ENCODE results near the gene EPGN.

EPGN gene

GRCh38 chr4:74311696-74312313 is 3.5 kb downstream of the EPGN start:
- DNase-seq (ENCODE audit: low spot score) = peak; percentile 24

GRCh38 chr4:74314329-74314728 is 6.1 kb downstream of the EPGN start:
- DNase-seq (ENCODE audit: low spot score) = no peak

- no peak for DNase-seq (ENCODE audit: low spot score)
Measured at GRCh38 chr4:74314944-74315343, 6.7 kb downstream of the EPGN start.

GRCh38 chr4:74315376-74315775 is 7.1 kb downstream of the EPGN start:
- DNase-seq (ENCODE audit: low spot score) = no peak

- no peak for DNase-seq (ENCODE audit: low spot score)
Measured at GRCh38 chr4:74316397-74316796, 8.1 kb downstream of the EPGN start.

- DNase-seq (ENCODE audit: low spot score) = no peak
Measured at GRCh38 chr4:74317616-74318246, 9.5 kb downstream of the EPGN start.

GRCh38 chr4:74318276-74318675 is 10.0 kb downstream of the EPGN start:
- DNase-seq (ENCODE audit: low spot score) = no peak

GRCh38 chr4:74319470-74319869 is 11.2 kb downstream of the EPGN start:
- DNase-seq (ENCODE audit: low spot score) = no peak

- peak; percentile 18 for DNase-seq (ENCODE audit: low spot score)
Measured at GRCh38 chr4:74320559-74321118, 12.4 kb downstream of the EPGN start.

GRCh38 chr4:74322301-74322700 is 14.0 kb downstream of the EPGN start:
- DNase-seq (ENCODE audit: low spot score) = no peak

GRCh38 chr4:74323663-74324062 is 15.4 kb downstream of the EPGN start:
- DNase-seq (ENCODE audit: low spot score) = no peak

GRCh38 chr4:74324262-74324661 is 16.0 kb downstream of the EPGN start:
- no peak for DNase-seq (ENCODE audit: low spot score)

- no peak for DNase-seq (ENCODE audit: low spot score)
Measured at GRCh38 chr4:74325886-74326285, 17.6 kb downstream of the EPGN start.

GRCh38 chr4:74327762-74328161 is 19.5 kb downstream of the EPGN start:
- no peak for DNase-seq (ENCODE audit: low spot score)

- DNase-seq (ENCODE audit: low spot score) = no peak
Measured at GRCh38 chr4:74328501-74328900, 20.2 kb downstream of the EPGN start.

GRCh38 chr4:74329307-74329706 is 21.0 kb downstream of the EPGN start:
- no peak for DNase-seq (ENCODE audit: low spot score)

GRCh38 chr4:74330295-74330750 is 22.1 kb downstream of the EPGN start:
- DNase-seq (ENCODE audit: low spot score) = no peak

- no peak for DNase-seq (ENCODE audit: low spot score)
Measured at GRCh38 chr4:74331252-74331651, 23.0 kb downstream of the EPGN start.

GRCh38 chr4:74331944-74332343 is 23.7 kb downstream of the EPGN start:
- no peak for DNase-seq (ENCODE audit: low spot score)

- DNase-seq (ENCODE audit: low spot score) = no peak
Measured at GRCh38 chr4:74334636-74335035, 26.4 kb downstream of the EPGN start.

GRCh38 chr4:74335341-74336021 is 27.2 kb downstream of the EPGN start:
- DNase-seq (ENCODE audit: low spot score) = no peak

- DNase-seq (ENCODE audit: low spot score) = no peak
Measured at GRCh38 chr4:74338792-74339333, 30.6 kb downstream of the EPGN start.

GRCh38 chr4:74339501-74339900 is 31.2 kb downstream of the EPGN start:
- no peak for DNase-seq (ENCODE audit: low spot score)
